Hematopoietic multipotent progenitor cell treated with erythropoietin and hydrocortisone succinate and interleukin-3 and kit ligand, for 4 days (in vitro differentiated cells): ENCODE measurements around the gene LSM12.
"Not testable (repeated sequence)": the region's sequence is repeated elsewhere in the genome, so short reads cannot be mapped to it uniquely, and the experiment has no call there.

Experiments used
- DNase-seq: peaks from one replicate; pipeline ENCODE4 v3.0.0-alpha.2; 2015

The LSM12 gene

GRCh38 chr17:44006272-44006597 lies 60.2 kb downstream of the LSM12 start:
- DNase-seq = peak; percentile 36

GRCh38 chr17:44005527-44006271 lies 60.8 kb downstream of the LSM12 start:
- DNase-seq = peak; percentile 39

GRCh38 chr17:44004761-44005526 lies 61.5 kb downstream of the LSM12 start:
- peak; percentile 15 for DNase-seq

DNA sequence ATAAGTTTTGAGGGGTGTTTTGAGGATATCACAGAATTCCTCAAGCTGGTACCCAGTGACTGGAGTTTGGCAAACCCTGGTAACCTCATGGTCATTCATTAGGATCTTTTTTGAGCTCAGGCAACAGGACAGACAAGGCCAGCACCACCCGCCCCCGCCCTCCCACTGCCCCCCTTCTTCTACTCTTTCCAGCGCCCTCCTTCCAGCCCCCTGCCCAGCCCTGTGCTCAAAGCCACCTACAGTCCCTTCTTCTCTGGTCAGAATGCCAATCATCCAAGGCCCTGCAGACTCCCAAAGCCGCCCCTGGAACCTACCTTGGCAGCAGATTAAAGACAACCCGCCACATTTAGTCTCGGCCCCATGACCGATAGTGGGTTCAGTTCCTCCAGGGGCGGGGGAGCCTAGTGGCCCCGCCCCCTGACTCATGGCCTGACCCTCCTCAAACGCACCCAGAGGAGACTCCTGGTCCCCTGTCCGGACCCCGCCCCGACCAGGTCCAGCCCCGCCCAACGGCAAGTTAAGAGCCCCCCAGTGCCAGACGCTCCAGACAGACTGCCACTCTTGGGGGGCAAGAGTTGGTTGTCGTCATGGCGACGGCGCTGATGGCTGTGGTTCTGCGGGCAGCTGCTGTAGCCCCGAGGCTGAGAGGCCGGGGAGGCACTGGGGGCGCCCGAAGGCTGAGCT lies 62.3 kb downstream of the LSM12 start, which contains the start of gene NAGS:
Gene NAGS, plus strand, starts transcription at position 546 of the 684 bp plus-strand sequence. Its CDS starts 42 bp downstream, at position 588.
- DNase-seq = peak; percentile 49

DNA sequence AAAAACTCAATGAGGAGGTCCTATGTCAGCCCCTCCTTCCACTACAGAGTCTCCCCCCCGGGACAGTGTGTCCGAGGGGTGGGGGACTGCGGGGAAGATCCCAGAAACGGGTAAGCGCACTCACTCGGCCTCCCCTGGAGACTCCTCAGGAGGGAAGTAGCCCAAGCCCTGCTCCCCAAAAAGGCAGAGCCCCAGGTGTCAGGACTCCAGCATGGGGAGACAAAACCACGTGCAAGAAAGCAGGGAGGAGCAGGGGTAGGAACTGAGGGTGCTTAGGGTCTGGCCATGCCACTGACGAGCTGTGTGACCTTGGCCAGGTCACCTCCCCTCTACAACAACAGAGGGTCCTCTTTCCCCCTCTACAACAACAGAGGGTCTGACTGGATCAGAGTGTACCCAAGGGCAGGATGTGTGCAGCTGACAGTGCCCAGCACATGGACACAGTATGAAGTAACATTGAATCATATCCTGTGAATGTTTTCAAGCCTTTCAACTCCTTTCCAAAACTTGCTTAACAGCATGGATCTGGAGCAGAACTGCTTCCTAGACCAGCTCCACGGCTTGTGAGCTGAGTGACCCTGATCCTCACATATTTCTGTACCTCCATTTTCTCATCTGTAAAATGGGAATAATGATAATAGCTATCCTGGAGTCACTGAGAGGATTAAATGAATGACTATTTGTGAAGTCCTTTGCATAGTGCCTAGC lies 64.2 kb downstream of the LSM12 start:
- DNase-seq = no peak

DNA sequence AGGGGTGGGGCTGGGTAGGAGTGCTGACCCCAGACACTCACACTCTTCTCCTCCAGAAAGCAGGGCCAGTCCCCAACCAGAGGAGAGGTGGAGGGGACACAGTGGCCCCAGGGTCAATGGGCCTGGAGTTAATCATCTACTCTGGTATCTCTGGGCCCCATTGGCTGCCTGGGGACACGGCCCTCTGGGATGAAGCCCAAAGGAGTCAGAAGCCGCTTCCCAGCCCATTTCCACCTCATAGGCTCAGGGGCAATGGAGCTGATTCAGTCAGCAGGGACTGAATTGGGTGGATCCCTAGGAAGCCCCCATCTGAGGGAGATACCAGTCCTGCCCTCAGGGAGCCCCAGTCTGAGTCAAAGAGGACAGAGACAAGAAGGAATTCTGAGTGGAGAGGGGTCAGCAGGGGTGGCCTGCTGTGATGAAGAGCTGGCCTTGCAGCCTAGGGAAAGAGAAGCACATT lies 65.0 kb downstream of the LSM12 start:
- no peak for DNase-seq

- no peak for DNase-seq
Measured at GRCh38 chr17:44000871-44001460, 65.5 kb downstream of the LSM12 start.

DNA sequence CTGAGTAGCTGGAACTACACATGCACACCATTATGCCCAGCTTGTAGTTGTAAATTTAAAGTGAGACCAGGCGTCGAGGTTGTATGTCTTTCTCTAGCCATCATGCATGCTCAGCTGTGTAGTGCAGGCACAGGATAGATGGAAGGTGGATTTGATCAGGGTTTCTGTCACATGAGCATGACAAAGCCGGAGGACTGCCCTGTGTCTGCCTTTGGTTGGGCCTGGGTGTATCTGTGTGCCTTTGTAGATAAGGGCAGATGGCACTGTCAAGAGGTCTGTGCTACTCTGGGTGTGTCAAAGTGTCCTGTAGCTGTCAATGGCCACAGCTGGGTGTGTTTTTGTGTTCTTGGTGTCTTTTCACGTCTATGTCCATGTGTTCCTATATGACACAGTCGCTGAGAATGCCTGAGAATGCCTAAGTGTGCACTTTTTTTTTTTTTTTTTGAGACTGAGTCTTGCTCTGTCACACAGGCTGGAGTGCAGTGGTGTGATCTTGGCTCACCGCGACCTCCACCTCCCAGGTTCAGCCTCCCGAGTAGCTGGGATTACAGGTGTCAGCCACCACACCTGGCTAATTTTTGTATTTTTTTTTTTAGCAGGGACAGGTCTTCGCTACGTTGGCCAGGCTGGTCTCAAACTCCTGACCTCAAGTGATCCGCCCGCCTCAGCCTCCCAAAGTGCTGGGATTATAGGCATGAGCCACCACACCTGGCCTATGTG lies 66.2 kb downstream of the LSM12 start:
- DNase-seq = peak; percentile 92

DNA sequence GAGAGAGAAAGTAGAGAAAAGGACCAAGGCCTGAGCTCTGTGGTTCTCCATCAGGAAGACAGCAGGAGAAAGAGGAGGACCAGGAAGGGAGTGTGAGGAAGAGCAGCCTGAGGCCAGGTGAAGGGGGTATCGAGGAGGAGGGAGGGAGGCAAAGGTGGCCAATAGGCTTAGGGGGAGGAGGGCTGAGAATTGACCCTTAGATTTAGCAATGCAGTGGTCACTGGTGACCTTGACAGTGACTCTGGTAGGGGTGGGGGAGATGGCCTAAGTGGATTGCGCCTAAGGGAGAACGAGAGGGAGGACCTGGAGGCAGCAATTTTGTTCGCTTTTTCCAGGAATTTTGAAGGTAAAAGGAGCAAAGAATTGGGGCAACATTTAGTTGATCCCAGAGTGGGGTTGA lies 67.4 kb downstream of the LSM12 start:
- DNase-seq = no peak

DNA sequence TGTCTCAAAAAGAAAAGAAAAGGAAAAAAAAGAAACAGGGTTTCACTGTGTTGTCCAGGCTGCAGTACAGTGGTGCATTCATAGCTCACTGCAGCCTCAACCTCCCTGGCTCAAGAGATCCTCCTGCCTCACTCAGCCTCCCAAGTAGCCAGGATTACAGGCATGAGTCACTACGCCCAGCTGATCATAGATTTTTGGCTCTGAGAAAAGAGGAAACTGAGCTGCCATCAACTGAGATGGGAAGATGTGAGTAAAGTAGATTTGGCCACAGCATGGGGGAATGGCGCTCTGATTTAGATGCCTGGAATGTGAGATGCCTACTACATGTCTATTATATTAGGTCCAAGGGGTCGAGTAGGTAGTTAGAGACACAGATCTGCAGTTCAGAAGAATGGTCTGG lies 67.9 kb downstream of the LSM12 start:
- DNase-seq = peak; percentile 34

- DNase-seq = not testable (repeated sequence)
Measured at GRCh38 chr17:43997180-43997579, 69.3 kb downstream of the LSM12 start.

DNA sequence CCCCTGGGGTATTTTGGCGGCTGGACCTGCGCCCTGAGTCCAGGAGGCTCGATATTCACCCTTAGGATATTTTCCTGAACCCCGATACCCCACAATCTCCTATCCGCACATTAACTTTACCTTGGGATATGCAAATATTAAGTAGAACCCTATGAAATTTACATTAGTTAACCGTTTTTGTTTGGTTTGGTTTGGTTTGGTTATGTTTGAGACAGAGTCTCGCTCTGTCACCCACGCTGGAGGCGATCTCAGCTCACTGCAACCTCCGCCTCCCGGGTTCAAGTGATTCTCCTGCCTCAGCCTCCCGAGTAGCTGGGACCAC lies 71.4 kb downstream of the LSM12 start:
- no peak for DNase-seq

GRCh38 chr17:43994272-43995149 lies 72.0 kb downstream of the LSM12 start:
- DNase-seq = peak; percentile 79

DNA sequence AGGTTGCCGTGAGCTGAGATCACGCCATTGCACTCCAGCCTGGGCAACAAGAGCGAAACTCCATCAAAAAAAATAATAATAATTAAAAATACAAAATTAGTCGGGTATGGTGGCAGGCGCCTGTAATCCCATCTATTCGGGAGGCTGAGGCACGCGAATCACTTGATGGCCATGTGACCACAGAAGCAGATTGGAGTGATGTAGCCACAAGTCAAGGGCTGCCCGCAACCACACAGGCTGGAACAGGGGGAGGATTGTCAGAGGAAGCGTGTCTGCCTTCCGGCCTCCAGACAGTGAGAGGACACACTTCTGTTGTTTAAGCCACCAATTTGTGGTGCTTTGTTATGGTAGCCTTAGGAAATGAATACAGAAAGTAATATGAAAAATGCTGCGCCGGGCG lies 73.8 kb downstream of the LSM12 start:
- no peak for DNase-seq

DNA sequence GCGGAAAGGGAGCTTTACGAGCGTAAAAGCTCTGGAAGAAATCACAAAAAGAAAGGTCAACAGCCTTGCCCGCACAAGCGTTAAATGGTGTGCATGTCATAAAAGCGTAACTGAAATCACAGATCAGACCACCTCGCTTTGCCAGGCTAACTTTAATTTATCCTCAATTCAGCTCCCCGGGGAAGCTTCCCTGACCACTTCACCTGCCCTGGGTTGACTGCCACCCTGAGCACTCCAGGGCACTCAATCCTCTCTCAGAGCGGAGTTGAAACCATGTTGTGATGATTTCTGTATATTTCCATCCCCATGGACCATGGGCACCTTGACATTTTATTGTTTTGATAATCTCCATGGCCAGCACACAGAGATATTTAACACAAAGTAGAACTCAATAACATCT lies 78.2 kb downstream of the LSM12 start:
- no peak for DNase-seq

DNA sequence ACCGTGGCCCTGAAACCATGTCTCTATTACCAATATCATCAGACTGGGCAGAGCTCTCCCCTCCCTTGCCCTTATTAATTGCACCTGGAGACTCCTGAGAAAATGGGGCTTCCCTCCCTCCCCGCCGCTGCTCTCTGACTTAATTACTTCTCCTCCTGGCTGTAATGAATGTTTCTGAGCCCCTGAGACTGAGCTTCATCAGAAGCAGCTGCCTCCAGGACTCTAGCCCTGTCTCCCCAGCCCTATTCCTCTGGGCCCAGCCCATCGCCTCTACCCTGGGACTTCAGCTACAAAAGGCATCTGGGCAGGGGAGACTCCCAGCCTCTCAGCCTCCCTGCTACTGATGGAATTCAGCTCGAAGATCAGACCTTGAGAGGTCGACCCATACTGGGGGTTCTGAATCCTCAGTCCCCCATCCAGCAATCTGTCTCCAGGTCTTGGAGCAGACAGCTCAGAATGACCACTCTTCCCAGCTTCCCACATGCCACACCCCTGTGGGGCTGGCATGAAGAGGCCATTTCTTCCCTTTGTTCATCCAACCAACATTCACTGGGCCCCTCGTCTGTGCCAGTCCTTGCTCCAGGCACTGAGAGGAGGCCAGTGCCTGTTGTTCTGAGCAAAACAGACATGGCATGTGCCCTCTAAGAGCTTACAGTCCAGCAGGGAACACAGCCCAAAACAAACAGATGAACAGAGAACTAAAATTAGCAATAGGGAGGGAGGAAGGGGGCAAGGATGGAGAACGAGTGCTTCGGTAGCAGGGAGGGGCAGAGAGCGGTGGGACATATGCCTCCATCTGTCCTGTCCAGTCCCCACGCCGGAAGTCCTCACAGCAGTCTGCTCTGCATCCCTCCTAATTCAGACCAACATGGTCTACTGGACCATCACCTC lies 79.1 kb downstream of the LSM12 start:
- DNase-seq = no peak

GRCh38 chr17:43986225-43986981 lies 80.1 kb downstream of the LSM12 start:
- DNase-seq = no peak

DNA sequence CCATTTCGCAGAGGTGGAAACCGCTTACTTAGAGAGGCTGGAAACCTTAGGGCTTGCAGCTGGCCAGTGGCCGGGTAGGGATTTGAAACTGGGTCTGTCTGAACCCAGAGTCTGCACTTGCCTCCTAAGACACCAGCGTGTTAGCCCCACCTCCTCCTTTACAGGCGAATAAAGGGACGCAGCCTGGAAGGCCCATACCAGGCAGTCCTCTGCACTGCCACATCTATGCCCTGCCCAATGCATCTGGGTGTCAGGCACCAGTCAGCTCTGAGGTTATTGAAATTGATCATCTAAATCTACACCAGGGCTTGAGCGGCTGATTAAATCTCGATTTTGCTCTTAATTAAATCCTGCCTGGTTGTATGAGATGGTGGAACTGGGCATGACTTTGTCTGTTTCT lies 82.0 kb downstream of the LSM12 start:
- no peak for DNase-seq
